ENCODE data around the gene CSKMT. TPM values are rescaled to one million over a fixed set of nuclear protein-coding genes. Genes with fewer than 3 reads are reported as not detected.

Gene CSKMT
- polyA plus RNA-seq, 1 donor (not counting 4 experiments of a cell fraction or from before 2014, with no cell fraction given): 4.5 TPM

GRCh38 chr11:62622476-62623089 is 42.5 kb upstream of the CSKMT start:
- Histone ChIP-seq H3K4me3 (ENCODE audit: control insufficient read depth in 2 of 3, extremely low read depth in 1 of 3, insufficient read depth in 2 of 3, low read depth in 1 of 3, low read length in 3 of 3) (no peak overlapping the region), H3K9me1 (ENCODE audit: control insufficient read depth, extremely low read depth, insufficient read depth, low read length) (no peaks in the 10 kb centered on the region)

GRCh38 chr11:62627713-62628112 is 37.4 kb upstream of the CSKMT start:
- peaks cover 3% of the 10 kb centered on the region for H4K20me1 ChIP-seq (ENCODE audit: control insufficient read depth, extremely low read depth, insufficient read depth, low read length)
- no peak overlapping the region for H3K4me2 ChIP-seq (ENCODE audit: control insufficient read depth, extremely low read depth, insufficient read depth, low read depth, low read length)
- dilution Hi-C loops (cut with MboI; ENCODE audit: extremely low pct_ligation_motif_present, low sequenced_read_pairs): no loop called here
- no peaks in the 10 kb centered on the region for H3K9me1 ChIP-seq (ENCODE audit: control insufficient read depth, extremely low read depth, insufficient read depth, low read length)
- H3K36me3 ChIP-seq (ENCODE audit: control insufficient read depth in 2 of 2, extremely low read depth in 1 of 2, insufficient read depth in 2 of 2, low read length in 2 of 2): peaks cover 48 to 69% of the 10 kb centered on the region in 2 experiments
- H3K27ac ChIP-seq (ENCODE audit: control insufficient read depth, insufficient read depth, low read length): no peak overlapping the region
- H3K27me3 ChIP-seq (ENCODE audit: control insufficient read depth, extremely low read depth, insufficient read depth, low read length): no peaks in the 10 kb centered on the region
- H3K4me3 ChIP-seq (ENCODE audit: control insufficient read depth in 2 of 3, extremely low read depth in 1 of 3, insufficient read depth in 2 of 3, low read depth in 1 of 3, low read length in 3 of 3): no peak overlapping the region
- DNase-seq (ENCODE audit: low read depth, low spot score) (no peak), FAIRE-seq (no peak)
- no peaks in the 10 kb centered on the region for H3K4me1 ChIP-seq (ENCODE audit: control insufficient read depth, extremely low read depth, insufficient read depth, low read length)
- no peak overlapping the region for H3K9ac ChIP-seq (ENCODE audit: control insufficient read depth, extremely low read depth, insufficient read depth, low read length)
- peaks cover 1% of the 10 kb centered on the region for H3K79me2 ChIP-seq (ENCODE audit: control insufficient read depth, insufficient read depth, low read length)
- H3K9me3 ChIP-seq (ENCODE audit: control insufficient read depth, low read depth, low read length): no peaks in the 10 kb centered on the region
- no peak for TF ChIP-seq EZH2 (IDR thresholded peaks at IDR 0.05; ENCODE audit: low read length)
- TF ChIP-seq CTCF (optimal IDR thresholded peaks at IDR 0.05 in 1 of 3, IDR thresholded peaks at IDR 0.05 in 1 of 3, conservative IDR thresholded peaks at IDR 0.05 in 1 of 3; ENCODE audit: extremely low read depth in 1 of 3, insufficient read depth in 2 of 3, low read length in 3 of 3): peak in 2 of 3 experiments; percentile 25 to 40
- no peak overlapping the region for H2AFZ ChIP-seq (ENCODE audit: control insufficient read depth, low read length)

More at GRCh38 chr11:62622476-62623089, 42.5 kb upstream of the CSKMT start:
- Histone ChIP-seq H3K27me3 (ENCODE audit: control insufficient read depth, extremely low read depth, insufficient read depth, low read length) (no peaks in the 10 kb centered on the region), H3K36me3 (ENCODE audit: control insufficient read depth in 2 of 2, extremely low read depth in 1 of 2, insufficient read depth in 2 of 2, low read length in 2 of 2) (peaks cover 16 to 25% of the 10 kb centered on the region in 2 experiments), H3K9ac (ENCODE audit: control insufficient read depth, extremely low read depth, insufficient read depth, low read length) (peak overlapping the region; percentile 85), H3K79me2 (ENCODE audit: control insufficient read depth, insufficient read depth, low read length) (no peaks in the 10 kb centered on the region), H3K27ac (ENCODE audit: control insufficient read depth, insufficient read depth, low read length) (peak overlapping the region; percentile 95), H3K4me2 (ENCODE audit: control insufficient read depth, extremely low read depth, insufficient read depth, low read depth, low read length) (peak overlapping the region; percentile 50), H3K4me1 (ENCODE audit: control insufficient read depth, extremely low read depth, insufficient read depth, low read length) (peaks cover 25% of the 10 kb centered on the region), H3K9me3 (ENCODE audit: control insufficient read depth, low read depth, low read length) (no peaks in the 10 kb centered on the region), H2AFZ (ENCODE audit: control insufficient read depth, low read length) (peak overlapping the region; percentile 36), H4K20me1 (ENCODE audit: control insufficient read depth, extremely low read depth, insufficient read depth, low read length) (no peaks in the 10 kb centered on the region)
- dilution Hi-C loops (cut with MboI; ENCODE audit: extremely low pct_ligation_motif_present, low sequenced_read_pairs): no loop called here
- FAIRE-seq (no peak), DNase-seq (ENCODE audit: low read depth, low spot score) (no peak)
- no peak for TF ChIP-seq EZH2 (IDR thresholded peaks at IDR 0.05; ENCODE audit: low read length)
- TF ChIP-seq CTCF (optimal IDR thresholded peaks at IDR 0.05 in 1 of 3, IDR thresholded peaks at IDR 0.05 in 1 of 3, conservative IDR thresholded peaks at IDR 0.05 in 1 of 3; ENCODE audit: extremely low read depth in 1 of 3, insufficient read depth in 2 of 3, low read length in 3 of 3): no peak

Data from keratinocyte (primary cell).